Activated CD4-positive, alpha-beta T cell treated with anti-CD3 and anti-CD28 coated beads for 36 hours (primary cell): ENCODE results near the gene SORBS2. TPM values are rescaled to one million over a fixed set of nuclear protein-coding genes. Genes with fewer than 3 reads are reported as not detected.

Experiments
- ATAC-seq: fragments of 200-7000 bp; cut with Tn5 transposase; one replicate; pipeline ENCODE4 v1.10.0; 2021; ENCODE audit warnings: mild to moderate bottlenecking, moderate library complexity
- CTCF ChIA-PET: fragments of 350-600 bp; sonication (Branson Sonifier 250); formaldehyde crosslinking; loops from one replicate; lab custom pipeline; 2021; ENCODE audit warnings: antibody characterized with exemption; lab: Charles Lee
- POLR2A ChIA-PET: fragments of 350-600 bp; sonication (Branson Sonifier 250); formaldehyde crosslinking; loops from one replicate; lab custom pipeline; 2021; ENCODE audit warnings: antibody characterized with exemption, inconsistent platforms; lab: Charles Lee
- DNase-seq: peaks from one replicate; pipeline ENCODE4 v3.0.0-alpha.2; 2020
- H3K27ac Mint-ChIP-seq: one replicate; pipeline ENCODE4 v1.8.0; 2021; ENCODE audit warnings: mixed read lengths
- H3K27me3 Mint-ChIP-seq: one replicate; pipeline ENCODE4 v1.8.0; 2021; ENCODE audit warnings: mixed read lengths
- H3K36me3 Mint-ChIP-seq: one replicate; pipeline ENCODE4 v1.8.0; 2021; ENCODE audit warnings: low read depth, mixed read lengths
- H3K4me1 Mint-ChIP-seq: one replicate; pipeline ENCODE4 v1.8.0; 2021; ENCODE audit warnings: mixed read lengths
- H3K4me3 Mint-ChIP-seq: one replicate; pipeline ENCODE4 v1.8.0; 2021; ENCODE audit warnings: mild to moderate bottlenecking, moderate library complexity, mixed read lengths
- H3K9me3 Mint-ChIP-seq: one replicate; pipeline ENCODE4 v1.8.0; 2021; ENCODE audit warnings: low read depth, mixed read lengths
- intact Hi-C, 2 experiments: fragments of 100-400 bp; cut with DNase I in 1 of 2; cut with micrococcal nuclease in 1 of 2; formaldehyde crosslinking; loops; one replicate each; pipeline versions ENCODE4 v1.14.2 to v1.15.1; 2022 to 2024; cut with DNase I, micrococcal nuclease
- total RNA-seq, 2 experiments: library from RNA; stranded (reverse); gene quantifications; one replicate each; pipeline ENCODE4 v1.2.3, GENCODE V29; 2021

Gene SORBS2
- total RNA-seq, 2 experiments from 2014 or later: not detected

DNA sequence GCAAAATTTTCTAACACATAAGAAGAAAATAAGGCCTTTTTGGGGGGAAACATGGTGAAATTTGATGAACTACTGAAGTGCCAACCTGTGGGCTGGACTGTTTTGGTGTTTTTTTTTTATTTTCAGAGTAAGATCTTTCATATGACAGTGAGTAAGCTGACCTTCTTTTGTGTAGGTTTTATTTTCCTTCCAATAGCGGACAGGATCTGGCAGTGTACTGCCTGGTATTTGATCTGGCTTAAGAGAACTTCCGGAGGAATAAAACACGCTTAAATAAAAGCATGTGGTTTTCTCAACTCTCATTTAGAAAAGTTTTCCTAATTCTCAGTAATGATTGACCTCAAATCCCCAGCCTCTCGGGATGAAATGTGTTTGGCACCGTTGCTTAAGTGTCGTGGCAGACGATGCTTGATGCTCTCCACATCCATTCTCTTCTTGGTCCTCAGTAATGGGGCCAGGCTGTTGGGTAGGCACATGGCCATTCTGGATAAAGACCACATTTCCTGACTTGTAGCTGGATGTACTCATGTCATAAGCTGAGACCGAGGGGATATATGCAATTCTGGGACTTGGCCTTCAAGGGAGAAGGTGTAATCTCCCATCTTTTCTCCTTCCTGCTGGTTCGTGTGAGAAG, 211.1 kb downstream of the SORBS2 start:
- H3K9me3 Mint-ChIP-seq: no peaks in the 10 kb centered on the region
- peaks cover 20% of the 10 kb centered on the region for H3K27me3 Mint-ChIP-seq
- POLR2A ChIA-PET: interaction anchor here (0.6 kb wide), 1 partner anchor 184 kb away, joined by 4 read pairs; no protein-coding TSS in a partner anchor
- no peak for DNase-seq
- H3K27ac Mint-ChIP-seq: no peak overlapping the region
- H3K4me1 Mint-ChIP-seq: peaks cover 3% of the 10 kb centered on the region
- intact Hi-C loops: no loop called here
- CTCF ChIA-PET: interaction anchor here (0.7 kb wide), 1 partner anchor 10 kb away, joined by 3 read pairs; no protein-coding TSS in a partner anchor
- no peaks in the 10 kb centered on the region for H3K36me3 Mint-ChIP-seq
- ATAC-seq: no peak
- no peak overlapping the region for H3K4me3 Mint-ChIP-seq

DNA sequence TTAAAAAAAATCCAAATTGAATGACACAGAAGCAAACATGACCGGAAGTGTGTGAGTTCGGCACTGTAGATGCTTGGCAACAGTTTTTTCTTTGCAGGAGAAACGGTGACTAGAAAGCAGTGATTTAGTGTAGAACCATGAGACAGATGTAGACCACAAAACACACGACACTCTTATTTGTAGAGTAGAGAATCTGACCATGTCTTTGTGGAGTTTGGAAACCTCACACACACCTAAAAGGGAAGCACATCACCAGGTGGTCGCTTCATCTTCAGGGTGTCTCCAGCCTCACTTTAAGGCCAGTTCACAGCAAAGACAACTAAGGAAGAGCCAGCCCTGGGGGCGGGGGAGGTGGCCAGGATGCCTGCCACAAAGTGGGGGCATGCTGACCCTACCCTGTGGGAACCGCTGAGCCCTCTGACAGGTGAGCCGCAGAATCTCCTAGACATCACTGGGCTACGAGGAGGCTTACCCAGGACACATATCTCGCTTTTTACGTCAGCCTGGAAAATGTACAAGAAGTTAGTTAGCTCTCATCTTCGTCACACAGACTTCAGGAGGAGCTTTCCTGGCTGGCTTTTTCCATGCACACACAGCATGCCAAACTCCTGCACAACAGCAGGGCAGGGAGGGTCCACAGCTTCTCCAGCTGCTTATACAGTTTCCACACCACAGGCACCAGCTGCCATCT, 212.3 kb downstream of the SORBS2 start:
- ChIA-PET CTCF (interaction anchor here (0.6 to 3.6 kb wide), 2 partner anchors 12 to 1163 kb away, joined by 3 to 33 read pairs; no protein-coding TSS in a partner anchor), POLR2A (interaction anchor here (0.7 kb wide), 1 partner anchor 10 kb away, joined by 4 read pairs; no protein-coding TSS in a partner anchor)
- H3K36me3 Mint-ChIP-seq: no peaks in the 10 kb centered on the region
- DNase-seq: no peak
- no peak for ATAC-seq
- H3K9me3 Mint-ChIP-seq: no peaks in the 10 kb centered on the region
- H3K27ac Mint-ChIP-seq: no peak overlapping the region
- peaks cover 20% of the 10 kb centered on the region for H3K27me3 Mint-ChIP-seq
- H3K4me3 Mint-ChIP-seq: no peak overlapping the region
- peaks cover 3% of the 10 kb centered on the region for H3K4me1 Mint-ChIP-seq
- intact Hi-C loops: loop anchor here (5.0 to 10.0 kb wide), 3 partner anchors 202 to 595 kb away; partner anchors contain the start of genes ANKRD37 (in 1 of the 2) and LRP2BP (in 1 of the 2)

DNA sequence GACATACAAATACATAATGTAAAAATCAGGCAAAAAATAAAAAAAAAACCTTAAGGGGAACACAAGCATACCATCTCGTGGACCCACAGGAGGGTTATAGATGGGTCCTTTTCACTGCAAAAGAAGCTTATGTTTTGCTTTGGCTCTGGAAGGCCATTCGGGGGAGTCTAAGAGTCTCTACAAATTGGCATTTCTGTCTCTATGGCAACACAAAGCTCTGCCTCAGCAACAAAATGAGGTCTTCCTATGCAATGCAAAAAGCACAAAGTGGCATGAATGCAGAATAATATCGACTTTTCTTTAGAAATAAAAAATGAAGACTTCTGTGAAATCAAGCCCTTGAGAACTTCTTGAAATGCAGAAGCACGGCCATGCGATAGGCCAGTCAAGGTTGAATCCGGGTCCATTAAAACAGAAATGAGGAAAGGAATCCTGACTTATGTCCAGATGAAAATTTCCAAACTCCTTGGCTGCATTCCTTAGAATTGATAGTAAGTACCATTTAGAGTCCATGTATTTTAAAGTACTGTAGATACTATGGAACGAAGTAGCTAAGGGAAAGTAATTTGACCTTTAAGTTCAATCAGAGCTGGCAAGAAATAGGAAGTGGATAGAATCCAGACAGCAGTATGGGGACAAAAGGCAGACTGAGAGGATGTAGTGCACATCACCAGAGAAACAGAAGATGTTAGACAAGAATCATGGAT, 213.0 kb downstream of the SORBS2 start:
- intact Hi-C loops: loop anchor here (5.0 to 10.0 kb wide), 3 partner anchors 202 to 594 kb away; partner anchors contain the start of genes ANKRD37 (in 1 of the 2) and LRP2BP (in 1 of the 2)

DNA sequence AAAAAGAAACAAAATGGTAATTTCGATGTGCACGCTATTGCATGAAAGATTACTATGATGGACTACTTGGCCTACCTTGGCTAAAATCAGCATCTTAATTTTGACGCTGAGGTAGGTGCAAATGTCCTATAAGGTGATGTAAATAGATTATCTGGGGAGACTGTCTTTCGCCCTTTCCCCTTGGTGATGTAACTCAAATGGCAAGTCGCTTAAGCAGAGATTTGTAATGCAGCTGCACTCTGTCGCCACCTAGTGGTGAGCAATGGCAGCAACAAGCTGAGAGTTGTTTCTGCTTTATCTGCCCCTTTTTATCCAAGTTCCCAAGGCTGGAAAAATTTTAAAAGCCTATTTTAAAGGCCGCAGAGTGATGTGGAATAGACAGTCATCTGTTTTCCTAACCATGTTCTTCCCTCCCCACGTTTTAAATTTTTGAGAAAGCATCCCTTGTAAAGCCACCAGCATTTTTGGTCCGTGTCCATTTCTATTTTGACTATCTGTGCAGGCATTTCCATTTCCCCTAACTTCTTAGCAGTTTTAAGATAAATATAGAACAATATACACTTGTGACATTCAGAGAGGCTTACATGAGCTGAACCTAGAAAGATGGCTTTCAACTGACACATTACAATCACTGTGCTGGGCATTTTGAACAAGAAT, 214.3 kb downstream of the SORBS2 start:
- H3K9me3 Mint-ChIP-seq: no peaks in the 10 kb centered on the region
- no peak overlapping the region for H3K27ac Mint-ChIP-seq
- peak; percentile 57 for ATAC-seq
- CTCF ChIA-PET: interaction anchor here (0.5 to 3.6 kb wide), 32 partner anchors 8 to 592 kb away, joined by 3 to 33 read pairs (median 4); partner anchors contain the start of genes ANKRD37 and LRP2BP
- POLR2A ChIA-PET: interaction anchor here (0.6 to 1.2 kb wide), 2 partner anchors 202 to 299 kb away, joined by 3 to 4 read pairs; partner anchors contain the start of gene LRP2BP
- intact Hi-C loops: loop anchor here (1.0 to 10.0 kb wide), 7 partner anchors 63 to 593 kb away; partner anchors contain the start of genes ANKRD37 (in 2 of the 2), CCDC110 (in 2 of the 2), LRP2BP (in 1 of the 2) and PDLIM3 (in 1 of the 2)
- H3K27me3 Mint-ChIP-seq: peaks cover 18% of the 10 kb centered on the region
- H3K36me3 Mint-ChIP-seq: no peaks in the 10 kb centered on the region
- H3K4me3 Mint-ChIP-seq: no peak overlapping the region
- peak; percentile 86 for DNase-seq
- H3K4me1 Mint-ChIP-seq: peaks cover 3% of the 10 kb centered on the region

More for the DNA sequence above, 213.0 kb downstream of the SORBS2 start:
- DNase-seq (no peak), ATAC-seq (no peak)
- ChIA-PET CTCF (interaction anchor here (0.6 to 3.6 kb wide), 10 partner anchors 10 to 1163 kb away, joined by 3 to 33 read pairs (median 4); no protein-coding TSS in a partner anchor), POLR2A (no interaction called here)
- no peaks in the 10 kb centered on the region for H3K36me3 Mint-ChIP-seq
- H3K27me3 Mint-ChIP-seq: peaks cover 20% of the 10 kb centered on the region
- H3K4me1 Mint-ChIP-seq: peaks cover 3% of the 10 kb centered on the region
- H3K9me3 Mint-ChIP-seq: no peaks in the 10 kb centered on the region
- no peak overlapping the region for H3K4me3 Mint-ChIP-seq
- H3K27ac Mint-ChIP-seq: no peak overlapping the region

DNA sequence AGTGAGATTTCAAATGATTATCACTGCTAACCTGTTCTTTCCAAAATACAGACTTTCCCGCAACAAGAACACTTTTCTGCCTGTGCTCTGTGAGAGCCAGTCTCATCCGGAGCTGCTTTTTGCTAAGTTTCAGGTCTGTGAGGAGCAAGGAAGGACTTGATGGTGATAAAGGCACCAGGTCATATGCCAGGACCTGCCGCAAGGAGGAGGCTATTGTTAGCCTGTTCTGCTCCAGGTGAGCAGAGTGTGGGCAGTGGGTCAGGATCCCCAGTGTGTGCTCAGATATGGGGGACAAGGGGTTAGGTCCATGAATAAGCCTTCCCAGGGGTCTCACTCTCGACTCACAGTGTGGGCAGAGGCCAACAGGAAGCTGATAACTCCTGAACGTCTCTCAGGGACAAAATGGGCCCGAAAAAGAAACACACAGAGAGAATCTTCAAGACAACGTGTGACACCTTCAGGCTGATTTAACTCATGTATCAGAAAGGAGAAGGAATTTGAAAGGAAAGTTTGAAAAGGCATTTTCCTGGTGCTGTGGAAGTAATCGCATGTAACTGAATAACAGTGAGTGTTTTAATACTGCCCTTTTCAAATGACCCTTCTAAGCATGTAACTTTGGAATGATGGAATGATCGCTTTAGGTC, 219.0 kb downstream of the SORBS2 start:
- Mint-ChIP-seq H3K4me3 (no peak overlapping the region), H3K27ac (no peak overlapping the region), H3K27me3 (peaks cover 30% of the 10 kb centered on the region), H3K4me1 (peaks cover 8% of the 10 kb centered on the region), H3K9me3 (no peaks in the 10 kb centered on the region), H3K36me3 (no peaks in the 10 kb centered on the region)
- ATAC-seq (no peak), DNase-seq (no peak)
- ChIA-PET POLR2A (no interaction called here), CTCF (interaction anchor here (1.1 kb wide), 1 partner anchor 10 kb away, joined by 3 read pairs; no protein-coding TSS in a partner anchor)
- intact Hi-C loops: loop anchor here in 1 of 2 experiments (10.0 kb wide), 1 partner anchor 588 kb away; no protein-coding TSS in a partner anchor

DNA sequence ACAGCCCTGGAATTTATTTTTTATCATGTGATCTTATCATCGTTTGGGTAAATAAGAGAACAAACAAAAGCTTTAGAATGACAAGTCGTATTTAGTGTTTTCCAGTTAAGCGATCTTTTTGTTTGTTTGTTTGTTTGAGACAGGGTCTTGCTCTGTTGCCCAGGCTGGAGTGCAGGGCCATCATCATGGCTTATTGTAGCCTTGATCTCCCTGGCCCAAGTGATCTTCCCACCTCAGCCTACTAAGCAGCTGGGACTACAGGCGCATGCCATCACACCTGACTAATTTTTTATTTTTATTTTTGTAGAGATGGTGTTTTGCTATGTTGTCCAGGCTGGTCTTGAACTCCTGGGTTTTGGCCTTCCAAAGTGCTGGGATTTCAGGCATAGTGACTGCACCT, 219.6 kb downstream of the SORBS2 start:
- ATAC-seq: no peak
- Mint-ChIP-seq H3K27me3 (peaks cover 29% of the 10 kb centered on the region), H3K4me3 (no peak overlapping the region), H3K9me3 (no peaks in the 10 kb centered on the region), H3K36me3 (no peaks in the 10 kb centered on the region), H3K27ac (no peak overlapping the region), H3K4me1 (peaks cover 11% of the 10 kb centered on the region)
- intact Hi-C loops: loop anchor here in 1 of 2 experiments (10.0 kb wide), 1 partner anchor 588 kb away; no protein-coding TSS in a partner anchor
- ChIA-PET CTCF (interaction anchor here (0.7 to 1.1 kb wide), 2 partner anchors 10 to 550 kb away, joined by 3 to 4 read pairs; no protein-coding TSS in a partner anchor), POLR2A (no interaction called here)
- DNase-seq: no peak

DNA sequence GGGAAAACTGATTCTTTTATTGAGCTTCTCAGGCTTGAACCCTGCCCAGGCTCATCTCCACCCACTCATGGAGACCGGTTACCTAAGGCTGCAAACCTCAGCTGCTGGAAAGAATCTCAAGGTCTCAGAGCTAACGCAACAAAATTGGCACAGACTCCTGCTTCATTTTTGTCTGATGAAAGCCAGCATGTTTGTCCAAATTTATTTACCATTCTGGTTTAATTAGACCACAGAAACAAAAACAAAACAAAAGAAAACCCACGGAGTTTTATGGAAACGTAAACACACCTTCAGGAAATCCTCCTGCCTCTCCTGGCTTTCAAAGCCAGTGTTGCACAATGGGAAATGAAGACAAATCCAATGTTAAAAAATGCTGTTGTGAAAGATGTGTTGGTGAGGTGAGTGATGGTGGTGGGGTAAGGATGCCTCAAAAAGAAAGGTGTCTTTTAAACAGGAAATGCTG, 220.3 kb downstream of the SORBS2 start:
- DNase-seq (no peak), ATAC-seq (no peak)
- no peak overlapping the region for H3K4me3 Mint-ChIP-seq
- H3K27me3 Mint-ChIP-seq: peaks cover 32% of the 10 kb centered on the region
- no peak overlapping the region for H3K27ac Mint-ChIP-seq
- H3K4me1 Mint-ChIP-seq: peaks cover 18% of the 10 kb centered on the region
- peaks cover 2% of the 10 kb centered on the region for H3K36me3 Mint-ChIP-seq
- no peaks in the 10 kb centered on the region for H3K9me3 Mint-ChIP-seq
- POLR2A ChIA-PET: no interaction called here
- CTCF ChIA-PET: interaction anchor here (0.7 to 1.1 kb wide), 2 partner anchors 9 to 550 kb away, joined by 3 to 4 read pairs; no protein-coding TSS in a partner anchor
- intact Hi-C loops: loop anchor here in 1 of 2 experiments (10.0 kb wide), 1 partner anchor 587 kb away; no protein-coding TSS in a partner anchor

DNA sequence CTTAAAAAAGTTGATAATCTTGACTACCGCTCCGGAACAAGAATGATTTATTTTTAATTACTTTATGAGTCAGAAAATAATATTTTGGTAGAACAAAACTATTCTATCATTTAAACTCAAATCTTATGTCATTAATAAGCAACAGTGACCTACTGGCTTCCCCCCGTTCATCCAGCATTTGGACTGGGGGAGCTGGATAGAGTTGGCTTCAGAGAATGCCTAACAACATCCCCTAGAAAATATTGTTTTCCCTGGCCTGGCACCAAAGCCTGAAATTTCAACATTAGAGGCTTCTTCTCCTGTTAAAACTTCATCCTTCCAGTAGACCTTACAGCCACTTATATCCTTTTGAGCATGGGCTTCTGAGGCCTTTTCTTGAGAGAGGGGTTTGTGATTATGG, 221.0 kb downstream of the SORBS2 start:
- Mint-ChIP-seq H3K27ac (no peak overlapping the region), H3K27me3 (peaks cover 32% of the 10 kb centered on the region), H3K36me3 (peaks cover 2% of the 10 kb centered on the region), H3K9me3 (no peaks in the 10 kb centered on the region), H3K4me3 (no peak overlapping the region), H3K4me1 (peaks cover 18% of the 10 kb centered on the region)
- DNase-seq: no peak
- intact Hi-C loops: loop anchor here in 1 of 2 experiments (10.0 kb wide), 1 partner anchor 586 kb away; no protein-coding TSS in a partner anchor
- CTCF ChIA-PET: interaction anchor here (0.6 kb wide), 1 partner anchor 449 kb away, joined by 4 read pairs; no protein-coding TSS in a partner anchor
- POLR2A ChIA-PET: interaction anchor here (0.6 kb wide), 1 partner anchor 931 kb away, joined by 3 read pairs; no protein-coding TSS in a partner anchor
- no peak for ATAC-seq

DNA sequence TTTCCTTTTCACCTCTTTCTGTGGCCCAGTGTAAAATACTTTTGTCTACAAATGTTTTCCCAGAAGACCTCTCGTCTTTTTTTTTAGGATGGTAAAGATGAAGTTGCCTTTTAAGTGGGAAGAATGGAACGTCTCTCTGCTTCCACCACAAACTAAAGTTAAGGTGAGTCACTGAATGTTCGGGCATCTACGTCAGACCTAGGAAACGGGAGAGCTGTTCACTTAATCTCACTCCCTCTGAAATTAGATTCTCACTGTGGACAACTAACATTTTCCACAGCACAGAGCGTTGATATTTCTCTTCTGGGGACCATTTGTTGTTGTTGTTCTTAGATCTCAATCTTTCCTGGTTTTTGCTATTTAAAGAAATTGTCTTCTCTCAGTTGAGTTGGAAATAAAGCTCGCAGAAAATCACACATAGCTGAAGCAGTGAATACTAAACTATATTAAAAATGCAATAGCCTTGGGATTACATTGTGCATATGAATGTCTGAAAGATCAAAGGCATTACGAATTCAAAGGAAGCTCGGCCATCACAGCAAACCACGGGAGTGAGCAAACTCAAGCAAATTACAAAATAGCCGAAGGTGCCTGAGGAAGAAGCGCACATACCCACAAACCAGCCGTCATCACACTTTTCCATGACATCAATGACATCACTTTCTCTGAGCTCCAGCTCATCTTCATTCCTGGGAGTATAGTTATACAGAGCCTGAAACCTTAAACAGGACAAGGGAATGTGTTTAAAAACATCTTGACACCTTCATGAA, 222.7 kb downstream of the SORBS2 start:
- CTCF ChIA-PET: interaction anchor here (5.5 kb wide), 1 partner anchor 9 kb away, joined by 33 read pairs; no protein-coding TSS in a partner anchor
- no peaks in the 10 kb centered on the region for H3K9me3 Mint-ChIP-seq
- H3K36me3 Mint-ChIP-seq: peaks cover 2% of the 10 kb centered on the region
- ATAC-seq: no peak
- no peak overlapping the region for H3K4me3 Mint-ChIP-seq
- no peak overlapping the region for H3K27ac Mint-ChIP-seq
- peaks cover 40% of the 10 kb centered on the region for H3K27me3 Mint-ChIP-seq
- POLR2A ChIA-PET: interaction anchor here (0.6 kb wide), 1 partner anchor 11 kb away, joined by 4 read pairs; no protein-coding TSS in a partner anchor
- H3K4me1 Mint-ChIP-seq: peaks cover 18% of the 10 kb centered on the region
- DNase-seq: no peak
- intact Hi-C loops: loop anchor here in 1 of 2 experiments (5.0 kb wide), 1 partner anchor 387 kb away; the partner anchor contains the start of gene CFAP97
